Left lung (tissue), 10 donors: Measurements from ENCODE around the gene PWWP2B. TPM values are rescaled to one million over a fixed set of nuclear protein-coding genes. Genes with fewer than 3 reads are reported as not detected.

Experiments
- ATAC-seq: fragments of 200-7000 bp; cut with Tn5 transposase; one replicate; pipeline ENCODE4 v1.9.1; 2020; ENCODE audit warnings: moderate library complexity
- DNase-seq, 4 donors: peaks; one replicate each; pipeline ENCODE4 v3.0.0-alpha.2; 2013 to 2020
- H3K27ac ChIP-seq, 2 donors: fragments of 200-600 bp; sonication (generic) in 1 of 2; one replicate each; pipeline versions ENCODE4 v1.5.0 to v1.8.0; 2020 to 2021
- H3K27me3 ChIP-seq, 2 donors: fragments of 200-600 bp; sonication (generic) in 1 of 2; one replicate each; pipeline versions ENCODE4 v1.5.0 to v1.8.0; 2020 to 2021
- H3K36me3 ChIP-seq, 2 donors: fragments of 200-600 bp; sonication (generic) in 1 of 2; one replicate each; pipeline versions ENCODE4 v1.5.0 to v1.8.0; 2020 to 2021
- H3K4me1 ChIP-seq, 2 donors: fragments of 200-600 bp; one replicate each; pipeline ENCODE4 v1.8.0; 2021
- H3K4me3 ChIP-seq, 2 donors: fragments of 200-600 bp; sonication (generic) in 1 of 2; one replicate each; pipeline versions ENCODE4 v1.5.0 to v1.8.0; 2020 to 2021; ENCODE audit warnings: mild to moderate bottlenecking in 1 of 2
- H3K9me3 ChIP-seq, 2 donors: fragments of 200-600 bp; sonication (generic) in 1 of 2; one replicate each; pipeline versions ENCODE4 v1.5.0 to v1.8.0; 2020 to 2021
- CTCF ChIP-seq, 2 donors: fragments of 200-600 bp; sonication (generic) in 1 of 2; IDR thresholded peaks; one replicate each; pipeline versions ENCODE4 v1.5.0 to v1.8.0; 2021; ENCODE audit warnings: antibody characterized with exemption in 2 of 2
- intact Hi-C, 2 donors: fragments of 100-400 bp; cut with DNase I; formaldehyde crosslinking; loops; one replicate each; pipeline versions ENCODE4 v1.11.2 to v1.14.2; 2022
- polyA plus RNA-seq, 6 donors: library from polyadenylated mRNA; unstranded; fragments of 120-200 nt; gene quantifications; one replicate each; pipeline ENCODE4 v1.2.1, GENCODE V29; 2013; ENCODE audit not compliant: insufficient read length in 6 of 6
- total RNA-seq, 2 donors: library from RNA; stranded (reverse); fragmentation: NEBNext Ultra II Directional; extraction: Animal tissue kit (Norgen Biotek cat#: 25700); gene quantifications; one replicate each; pipeline ENCODE4 v1.2.1, GENCODE V29; 2021
- donor health status: DM: no; HTN: yes; CAD: no.
- donor health status: DM: no; HTN: no; CAD: no.

PWWP2B gene
- total and polyA plus RNA-seq, 8 donors: 8.4 to 23.2 (median 11.0) TPM

GRCh38 chr10:132417957-132418441 is 21.0 kb downstream of the PWWP2B start:
- intact Hi-C loops: no loop called here
- Histone ChIP-seq H3K4me3 (no peak overlapping the region), H3K27ac (peak overlapping the region; percentile 93 to 96), H3K27me3 (no peaks in the 10 kb centered on the region), H3K9me3 (no peaks in the 10 kb centered on the region), H3K36me3 (peaks cover 0 to 9% of the 10 kb centered on the region in 2 donors), H3K4me1 (peaks cover 48 to 82% of the 10 kb centered on the region in 2 donors)
- ATAC-seq (no peak), DNase-seq (peak in 1 of 4 donors; percentile 86)
- no peak for TF ChIP-seq CTCF (IDR thresholded peaks at IDR 0.05)

GRCh38 chr10:132418527-132419416 is 21.8 kb downstream of the PWWP2B start:
- Histone ChIP-seq H3K36me3 (peaks cover 0 to 9% of the 10 kb centered on the region in 2 donors), H3K27me3 (no peaks in the 10 kb centered on the region), H3K9me3 (no peaks in the 10 kb centered on the region), H3K4me1 (peaks cover 45 to 79% of the 10 kb centered on the region in 2 donors), H3K27ac (peak overlapping the region; percentile 93 to 96), H3K4me3 (no peak overlapping the region)
- no peak for TF ChIP-seq CTCF (IDR thresholded peaks at IDR 0.05)
- peak in 3 of 4 donors; percentile 85 to 90 (median 86) for DNase-seq
- intact Hi-C loops: no loop called here
- ATAC-seq: peak; percentile 70

- DNase-seq: peak in 1 of 4 donors; percentile 73
- no peak overlapping the region for H3K4me3 ChIP-seq
- ATAC-seq: no peak
- no peak for TF ChIP-seq CTCF (IDR thresholded peaks at IDR 0.05)
- peaks cover 0 to 9% of the 10 kb centered on the region in 2 donors for H3K36me3 ChIP-seq
- no peaks in the 10 kb centered on the region for H3K9me3 ChIP-seq
- intact Hi-C loops: no loop called here
- peaks cover 42 to 74% of the 10 kb centered on the region in 2 donors for H3K4me1 ChIP-seq
- H3K27me3 ChIP-seq: no peaks in the 10 kb centered on the region
- peak overlapping the region; percentile 93 to 96 for H3K27ac ChIP-seq
Observed at GRCh38 chr10:132419538-132420468, 22.8 kb downstream of the PWWP2B start.

- DNase-seq (peak in 1 of 4 donors; percentile 90), ATAC-seq (no peak)
- no peak for TF ChIP-seq CTCF (IDR thresholded peaks at IDR 0.05)
- Histone ChIP-seq H3K9me3 (no peaks in the 10 kb centered on the region), H3K27ac (peak overlapping the region; percentile 93 to 96), H3K27me3 (no peaks in the 10 kb centered on the region), H3K4me1 (peaks cover 42 to 74% of the 10 kb centered on the region in 2 donors), H3K4me3 (peak overlapping the region in 1 of 2 donors; percentile 18), H3K36me3 (peaks cover 0 to 9% of the 10 kb centered on the region in 2 donors)
- intact Hi-C loops: no loop called here
Observed at GRCh38 chr10:132420469-132420980, 23.5 kb downstream of the PWWP2B start.
